HepG2 (cell line): Measurements from ENCODE around the gene SLC22A31. TPM values are rescaled to one million over a fixed set of nuclear protein-coding genes. Genes with fewer than 3 reads are reported as not detected.
A peak's percentile ranks its signal among the peaks of the same experiment; 100 is the strongest.

Experiments
- ATM ChIP-seq: fragments of 450-650 bp; IDR thresholded peaks from 2 replicates; pipeline ENCODE4 v1.7.1; 2017; ENCODE audit warnings: mild to moderate bottlenecking, borderline replicate concordance
- KMT2A ChIP-seq: sonication (generic); formaldehyde crosslinking; IDR thresholded peaks from 2 replicates; pipeline ENCODE4 v1.4.0; 2020; ENCODE audit warnings: missing genetic modification reagents
- MEIS2 ChIP-seq: sonication (generic); formaldehyde crosslinking; IDR thresholded peaks from 2 replicates; pipeline ENCODE4 v1.9.0; 2021; ENCODE audit warnings: mild to moderate bottlenecking, missing genetic modification reagents
- MLXIP ChIP-seq: sonication (generic); formaldehyde crosslinking; IDR thresholded peaks from 2 replicates; pipeline ENCODE4 v1.9.0; 2021; ENCODE audit warnings: missing genetic modification reagents, borderline replicate concordance
- MTF2 ChIP-seq: sonication (generic); formaldehyde crosslinking; IDR thresholded peaks from 2 replicates; pipeline ENCODE4 v1.5.0; 2020; ENCODE audit warnings: missing genetic modification reagents, borderline replicate concordance
- NBN ChIP-seq: fragments of 450-650 bp; conservative IDR thresholded peaks from 2 replicates; pipeline ENCODE4 v1.6.1; 2017
- NFAT5 ChIP-seq: sonication (generic); formaldehyde crosslinking; IDR thresholded peaks from 2 replicates; pipeline ENCODE4 v1.4.0; 2020; ENCODE audit warnings: missing genetic modification reagents
- NFE2L2 ChIP-seq: fragments of 150-350 bp; IDR thresholded peaks from 2 replicates; pipeline ENCODE4 v1.6.1; 2014; ENCODE audit warnings: low read length
- RAD51 ChIP-seq: fragments of 450-650 bp; IDR thresholded peaks from 2 replicates; pipeline ENCODE4 v1.6.1; 2016; ENCODE audit warnings: borderline replicate concordance
- SATB2 ChIP-seq: sonication (generic); formaldehyde crosslinking; IDR thresholded peaks from 2 replicates; pipeline ENCODE4 v1.5.0; 2020; ENCODE audit warnings: missing genetic modification reagents
- SMARCE1 ChIP-seq: fragments of 450-650 bp; IDR thresholded peaks from 2 replicates; pipeline ENCODE4 v1.6.1; 2017; ENCODE audit warnings: borderline replicate concordance
- STAT6 ChIP-seq: sonication (generic); formaldehyde crosslinking; IDR thresholded peaks from 2 replicates; pipeline ENCODE4 v1.4.0; 2020; ENCODE audit warnings: missing genetic modification reagents, mild to moderate bottlenecking, borderline replicate concordance
- ZBTB42 ChIP-seq: sonication (generic); formaldehyde crosslinking; IDR thresholded peaks from 2 replicates; pipeline ENCODE4 v1.5.0; 2020; ENCODE audit warnings: mild to moderate bottlenecking, missing genetic modification reagents
- ZNF143 ChIP-seq: sonication (generic); formaldehyde crosslinking; IDR thresholded peaks from 2 replicates; pipeline ENCODE4 v1.4.0; 2020; ENCODE audit warnings: missing genetic modification reagents
- ZNF230 ChIP-seq: sonication (generic); formaldehyde crosslinking; IDR thresholded peaks from 2 replicates; pipeline ENCODE4 v1.4.0; 2020; ENCODE audit warnings: mild to moderate bottlenecking, missing genetic modification reagents
- ZNF414 ChIP-seq: sonication (generic); formaldehyde crosslinking; IDR thresholded peaks from 2 replicates; pipeline ENCODE4 v1.5.0; 2020; ENCODE audit warnings: missing genetic modification reagents
- ZNF513 ChIP-seq: sonication (generic); formaldehyde crosslinking; conservative IDR thresholded peaks from 2 replicates; pipeline ENCODE4 v1.5.0; 2020; ENCODE audit warnings: missing genetic modification reagents
- polyA plus RNA-seq, 8 experiments: library from polyadenylated mRNA; depleted of rRNA in 3 of 8; stranded (reverse) in 7 of 8; unstranded in 1 of 8; fragments of >200 nt; fragmentation: Illumina TruSeq in 4 of 8; extraction: Trizol in 4 of 8; gene quantifications; 2 replicates each; pipeline versions ENCODE4 v1.2.1 to v1.2.3, GENCODE V29; 2011 to 2016; ENCODE audit warnings: low read depth in 4 of 8, missing spikeins in 1 of 8, mixed read lengths in 1 of 8; ENCODE audit not compliant: insufficient read depth in 1 of 8
- total RNA-seq, 5 experiments: library from RNA; depleted of rRNA; stranded (reverse); fragments of >200 nt; fragmentation: Illumina TruSeq; extraction: Trizol; gene quantifications; 2 replicates each; pipeline ENCODE4 v1.2.3, GENCODE V29; 2016; ENCODE audit warnings: low read depth in 1 of 5

SLC22A31 gene
- total and polyA plus RNA-seq, 2 of the 13 experiments (the other 11 are each of a cell fraction or from before 2014, with no cell fraction given), result 67.3 to 83.3 TPM

GRCh38 chr16:89221604-89222003 is 21.3 kb upstream of the SLC22A31 start (continued):
- TF ChIP-seq ZNF230, result no peak
- TF ChIP-seq KMT2A (CRISPR knock-in tag), result no peak
- TF ChIP-seq ZNF143 (CRISPR knock-in tag), result no peak
- TF ChIP-seq RAD51, result 0 out of 2 replicates have a peak, but pooled peaks have one; percentile 17
- 0 out of 2 replicates have a peak, but pooled peaks have one; percentile 10 for TF ChIP-seq ATM
- TF ChIP-seq MLXIP (CRISPR knock-in tag), result no peak
- TF ChIP-seq NFE2L2, result no peak
- TF ChIP-seq MEIS2 (CRISPR knock-in tag), result no peak
- no peak for TF ChIP-seq SATB2 (CRISPR knock-in tag)
- TF ChIP-seq SMARCE1, result no peak
- TF ChIP-seq MTF2 (CRISPR knock-in tag), result no peak
- TF ChIP-seq NBN, result 0 out of 2 replicates have a peak, but pooled peaks have one; percentile 88
- no peak for TF ChIP-seq STAT6 (CRISPR knock-in tag)
- no peak for TF ChIP-seq ZNF414 (CRISPR knock-in tag)
- TF ChIP-seq ZBTB42, result no peak
- TF ChIP-seq ZNF513 (CRISPR knock-in tag), result no peak
- TF ChIP-seq NFAT5 (CRISPR knock-in tag), result no peak
